Measurements from ENCODE around the gene SFTA2. TPM values are rescaled to one million over a fixed set of nuclear protein-coding genes. Genes with fewer than 3 reads are reported as not detected.

Gene SFTA2
- total RNA-seq, 4 donors from 2014 or later: 3.5 TPM; not detected in 3

DNA sequence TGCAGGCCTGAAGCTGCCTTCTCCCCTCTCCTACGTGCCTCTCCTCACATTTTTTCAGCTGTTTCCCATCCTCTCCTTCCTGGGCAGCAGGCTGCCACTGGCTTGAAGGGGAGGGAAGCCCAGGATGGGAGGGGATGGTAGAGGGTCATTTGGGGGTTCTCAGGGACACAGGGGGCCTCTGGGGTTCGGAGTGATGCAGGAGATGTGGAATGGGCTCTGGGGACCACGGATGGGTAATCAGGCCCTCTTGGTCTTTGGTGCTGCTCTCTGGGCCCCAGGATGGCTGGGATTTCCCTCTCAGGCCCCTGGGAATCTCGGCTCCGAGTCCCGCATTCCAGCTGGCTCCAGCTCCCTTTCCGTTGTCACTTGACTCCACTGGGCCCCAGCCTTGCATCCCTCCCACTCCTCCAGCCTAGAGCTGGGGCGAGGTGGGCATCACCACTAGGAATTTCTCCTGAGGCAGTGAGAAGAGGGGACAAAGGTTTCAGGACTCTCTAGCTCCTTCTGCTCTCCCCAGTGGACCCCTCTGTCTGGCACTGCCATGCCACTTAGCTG lies 49.7 kb downstream of the SFTA2 start:
- Histone ChIP-seq H3K9me3 (no peaks in the 10 kb centered on the region), H3K36me3 (no peaks in the 10 kb centered on the region), H3K4me3 (replicated peaks in 1 of 3) (peak overlapping the region in 1 of 3 donors; percentile 78), H3K27me3 (no peaks in the 10 kb centered on the region), H3K4me1 (peaks cover 41 to 66% of the 10 kb centered on the region in 2 donors), H3K27ac (peak overlapping the region; percentile 91 to 98 (median 96))
- intact Hi-C loops (cut with DNase I): loop anchor here (10.0 kb wide), 2 partner anchors 137 to 207 kb away; partner anchors contain the start of genes DHX16, FLOT1 and IER3
- WGBS, 2 donors: 57 to 58% methylated on average over 4 to 7 of the region's 8 CpGs
- TF ChIP-seq, protein P1, sequence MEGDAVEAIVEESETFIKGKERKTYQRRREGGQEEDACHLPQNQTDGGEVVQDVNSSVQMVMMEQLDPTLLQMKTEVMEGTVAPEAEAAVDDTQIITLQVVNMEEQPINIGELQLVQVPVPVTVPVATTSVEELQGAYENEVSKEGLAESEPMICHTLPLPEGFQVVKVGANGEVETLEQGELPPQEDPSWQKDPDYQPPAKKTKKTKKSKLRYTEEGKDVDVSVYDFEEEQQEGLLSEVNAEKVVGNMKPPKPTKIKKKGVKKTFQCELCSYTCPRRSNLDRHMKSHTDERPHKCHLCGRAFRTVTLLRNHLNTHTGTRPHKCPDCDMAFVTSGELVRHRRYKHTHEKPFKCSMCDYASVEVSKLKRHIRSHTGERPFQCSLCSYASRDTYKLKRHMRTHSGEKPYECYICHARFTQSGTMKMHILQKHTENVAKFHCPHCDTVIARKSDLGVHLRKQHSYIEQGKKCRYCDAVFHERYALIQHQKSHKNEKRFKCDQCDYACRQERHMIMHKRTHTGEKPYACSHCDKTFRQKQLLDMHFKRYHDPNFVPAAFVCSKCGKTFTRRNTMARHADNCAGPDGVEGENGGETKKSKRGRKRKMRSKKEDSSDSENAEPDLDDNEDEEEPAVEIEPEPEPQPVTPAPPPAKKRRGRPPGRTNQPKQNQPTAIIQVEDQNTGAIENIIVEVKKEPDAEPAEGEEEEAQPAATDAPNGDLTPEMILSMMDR (IDR thresholded peaks at IDR 0.05): no peak
- no peak for TF ChIP-seq POLR2A (IDR thresholded peaks at IDR 0.05)
- peak; percentile 32 to 39 for DNase-seq

DNA sequence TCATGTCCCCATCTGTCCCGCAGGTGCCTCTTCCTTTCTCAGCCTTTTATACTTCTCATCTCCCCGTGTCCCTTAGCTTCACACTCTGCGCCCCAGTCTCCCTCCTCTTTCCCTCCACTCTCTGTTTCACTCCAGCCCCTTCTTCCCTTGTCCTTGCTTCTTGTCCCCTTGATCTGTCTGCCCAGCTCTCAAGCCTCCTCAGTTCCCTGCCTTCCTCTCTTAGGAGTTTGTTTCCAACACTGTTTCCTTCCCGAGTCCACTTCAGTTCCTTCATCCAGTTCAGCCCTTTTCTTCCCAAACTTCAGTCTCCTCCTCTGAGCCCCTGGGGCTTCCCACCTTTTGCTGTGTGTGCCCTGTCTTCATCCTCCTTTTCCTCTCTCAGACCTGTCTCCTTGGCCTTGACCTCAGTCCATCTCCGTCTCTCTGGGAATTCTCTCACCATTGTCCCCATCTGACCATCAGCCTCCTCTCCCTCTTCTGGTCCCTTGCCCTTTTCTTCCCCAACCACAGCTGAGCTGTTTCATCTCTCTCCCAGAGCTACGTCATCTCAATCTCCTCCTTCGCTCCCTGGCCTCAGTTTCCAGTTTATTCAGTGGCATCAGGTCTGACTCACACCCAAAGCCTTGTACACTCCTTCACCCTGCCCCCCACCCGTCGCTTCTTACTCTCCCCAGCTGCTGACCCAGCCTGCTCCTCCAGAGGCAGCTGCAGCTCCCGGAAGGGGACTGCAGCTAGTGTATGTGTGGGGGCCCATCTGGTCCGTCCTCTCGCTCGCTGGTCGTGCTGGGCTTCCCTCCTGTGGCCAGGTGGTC lies 50.4 kb downstream of the SFTA2 start:
- Histone ChIP-seq H3K4me1 (peaks cover 44 to 65% of the 10 kb centered on the region in 2 donors), H3K9me3 (no peaks in the 10 kb centered on the region), H3K27me3 (no peaks in the 10 kb centered on the region), H3K27ac (peak overlapping the region; percentile 91 to 98 (median 96)), H3K36me3 (no peaks in the 10 kb centered on the region), H3K4me3 (replicated peaks in 1 of 3) (no peak overlapping the region)
- TF ChIP-seq, protein P1 (IDR thresholded peaks at IDR 0.05): no peak
- no peak for TF ChIP-seq POLR2A (IDR thresholded peaks at IDR 0.05)
- DNase-seq: no peak
- 76 to 77% methylated on average over 14 of the region's 14 CpGs for WGBS, 2 donors
- intact Hi-C loops (cut with DNase I): loop anchor here (10.0 kb wide), 2 partner anchors 137 to 207 kb away; partner anchors contain the start of genes DHX16, FLOT1 and IER3

Small RNAs within 50 kb of the gene (microRNA-seq; reads per million reads assigned to microRNA genes)
- not detected for gene MIR4640

Small RNAs within 50 kb of the gene (small RNA-seq; reads per million reads assigned to genes)
- gene RF00019: not detected

Other genes with a start within 250 kb of the SFTA2 start
- gene PPP1R18, start 245.5 kb downstream of the SFTA2 start, total RNA-seq: 10 to 100 TPM; 14.2 to 35.1 (median 15.2) TPM
- 1 to 10 TPM; 3.5 to 8.3 (median 5.7) TPM for gene NRM, start 241.2 kb downstream of the SFTA2 start, total RNA-seq
- gene MDC1, start 214.9 kb downstream of the SFTA2 start, total RNA-seq: 10 to 100 TPM; 15.3 to 27.2 (median 20.2) TPM
- 100 to 1,000 TPM; 162 to 441 (median 269) TPM for gene TUBB, start 211.8 kb downstream of the SFTA2 start, total RNA-seq
- 100 to 1,000 TPM; 134 to 160 (median 144) TPM for gene FLOT1, start 189.5 kb downstream of the SFTA2 start, total RNA-seq
- gene IER3, start 187.6 kb downstream of the SFTA2 start, total RNA-seq: 10 to 100 TPM in 2 of 4 donors, 1 to 10 TPM in 2; 9.3 to 19.1 (median 13.6) TPM
- gene DDR1, start 47.7 kb downstream of the SFTA2 start, total RNA-seq: 100 to 1,000 TPM in 3 of 4 donors, 10 to 100 TPM in 1; 93.4 to 207 (median 131) TPM
- gene GTF2H4, start 24.0 kb downstream of the SFTA2 start, total RNA-seq: 10 to 100 TPM in 3 of 4 donors, 1 to 10 TPM in 1; 9.5 to 34.4 (median 18.2) TPM
- gene VARS2, start 17.9 kb downstream of the SFTA2 start, total RNA-seq: 10 to 100 TPM; 17.3 to 36.4 (median 30.6) TPM
- gene MUCL3, start 8.8 kb upstream of the SFTA2 start, total RNA-seq: not detected
- not detected for gene MUC21, start 51.5 kb upstream of the SFTA2 start, total RNA-seq
- gene MUC22, start 78.3 kb upstream of the SFTA2 start, total RNA-seq: not detected
- gene C6orf15, start 180.4 kb upstream of the SFTA2 start, total RNA-seq: not detected
- gene PSORS1C1, start 182.6 kb upstream of the SFTA2 start, total RNA-seq: 1 to 10 TPM; 1.6 to 3.8 (median 2.4) TPM
- gene CDSN, start 188.3 kb upstream of the SFTA2 start, total RNA-seq: under 1 TPM in 1 of 4 donors, not detected in 3; 0.34 TPM
- gene PSORS1C2, start 206.9 kb upstream of the SFTA2 start, total RNA-seq: not detected
- 10 to 100 TPM; 15.8 to 20.0 (median 17.0) TPM for gene CCHCR1, start 225.6 kb upstream of the SFTA2 start, total RNA-seq
- gene TCF19, start 226.4 kb upstream of the SFTA2 start, total RNA-seq: 1 to 10 TPM; 1.2 to 4.9 (median 3.2) TPM
- gene POU5F1, start 238.5 kb upstream of the SFTA2 start, total RNA-seq: 1 to 10 TPM in 1 of 4 donors, not detected in 3; 1.0 TPM